Fibroblast of villous mesenchyme (primary cell): ENCODE data around the gene IRF9. TPM values are rescaled to one million over a fixed set of nuclear protein-coding genes. Genes with fewer than 3 reads are reported as not detected.

Experiments used
- DNase-seq: peaks from one replicate; pipeline ENCODE4 v3.0.0-alpha.2; 2010; ENCODE audit warnings: low read depth
- H3K4me3 ChIP-seq: 2 replicates; pipeline ENCODE4 v1.5.1; 2011; ENCODE audit warnings: low read depth, mild to moderate bottlenecking, low read length
- CTCF ChIP-seq: IDR thresholded peaks from 2 replicates; pipeline ENCODE4 v1.5.1; 2012; ENCODE audit warnings: low read depth, mild to moderate bottlenecking, low read length; ENCODE audit not compliant: insufficient read depth
- total RNA-seq: library from RNA; depleted of rRNA; stranded (reverse); fragments of >200 nt; gene quantifications from 2 replicates; pipeline ENCODE4 v1.2.3, GENCODE V29; 2012

IRF9 gene
- total RNA-seq, 1 donor = 96.7 TPM

- no peak for DNase-seq
- no peak for TF ChIP-seq CTCF
- H3K4me3 ChIP-seq = no peak overlapping the region
Observed at GRCh38 chr14:24165785-24166184, 4.7 kb downstream of the IRF9 start.

DNA sequence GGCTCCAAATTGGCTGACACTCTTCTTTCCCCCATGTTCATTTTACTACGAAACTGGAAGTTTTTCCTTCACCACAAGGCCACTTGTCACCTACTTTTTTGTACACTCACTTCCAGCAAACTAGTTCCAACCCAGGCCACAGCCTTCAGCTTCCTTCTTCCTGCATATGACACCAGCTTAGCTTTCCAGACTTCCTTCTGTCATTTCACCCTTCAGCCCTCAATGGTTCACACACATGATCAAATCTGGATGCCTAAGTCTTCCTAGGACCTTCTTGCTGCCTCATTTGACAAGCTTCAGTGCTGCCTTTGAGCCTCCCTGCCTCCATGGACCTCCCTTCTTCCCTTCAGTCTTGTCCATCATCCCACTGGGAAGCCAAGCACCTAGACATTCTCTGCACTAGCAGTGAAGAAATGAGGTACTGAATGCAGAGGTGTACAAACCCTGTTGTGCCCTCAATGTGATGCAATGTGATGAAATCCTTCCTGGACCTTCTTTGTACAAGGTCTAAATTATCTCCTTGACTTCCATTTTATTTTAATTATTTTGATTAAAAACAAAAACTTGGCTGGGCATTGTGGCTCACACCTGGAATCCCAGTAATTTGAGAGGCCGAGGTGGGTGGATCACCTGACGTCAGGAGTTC, 6.5 kb downstream of the IRF9 start:
- TF ChIP-seq CTCF = no peak
- H3K4me3 ChIP-seq = no peak overlapping the region
- DNase-seq = no peak

DNA sequence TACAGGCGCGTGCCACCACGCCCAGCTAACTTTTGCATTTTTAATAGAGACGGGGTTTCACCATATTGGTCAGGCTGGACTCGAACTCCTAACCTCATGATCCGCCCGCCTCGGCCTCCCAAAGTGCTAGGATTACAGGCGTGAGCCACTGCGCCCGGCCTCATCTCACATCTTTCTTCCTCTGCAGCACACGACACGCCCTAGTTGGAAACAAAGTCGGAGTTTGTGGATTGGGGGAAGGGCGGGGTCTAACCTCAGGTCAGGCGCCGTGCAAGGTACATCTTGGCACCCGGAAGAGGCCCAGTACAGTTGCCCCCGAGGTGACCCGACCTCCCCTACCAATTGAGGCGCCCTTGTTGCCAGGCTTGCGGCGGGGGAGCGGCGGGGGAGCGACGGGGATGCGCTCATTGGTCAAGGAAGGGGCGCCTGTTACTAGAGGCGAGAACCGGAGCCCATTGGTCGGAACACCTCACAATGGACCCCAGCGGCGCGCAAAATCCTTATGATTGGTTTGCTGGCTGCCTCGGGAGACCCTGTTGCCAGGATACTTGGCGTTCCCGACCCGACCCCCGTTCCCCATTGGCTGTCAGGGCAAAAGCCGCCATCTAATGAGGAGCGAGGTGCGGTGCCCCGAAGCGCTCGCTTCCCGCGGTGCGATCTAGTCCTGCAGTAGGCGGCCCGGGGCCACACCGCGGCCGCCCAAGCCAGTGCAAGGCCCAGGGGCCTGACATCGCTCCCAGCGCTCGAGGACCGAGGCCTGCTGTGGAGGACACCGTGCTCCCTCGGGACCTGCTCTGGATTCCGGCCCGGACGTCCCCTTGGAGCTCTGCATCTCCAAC, 10.6 kb downstream of the IRF9 start, which contains the start of gene REC8:
TSS of gene REC8 (plus strand) at position 659 of the 839 bp plus-strand sequence. CDS start 473 bp downstream, outside the sequence.
- DNase-seq = peak; percentile 53
- TF ChIP-seq CTCF = no peak
- H3K4me3 ChIP-seq = no peak within 1 kb of the TSS

DNA sequence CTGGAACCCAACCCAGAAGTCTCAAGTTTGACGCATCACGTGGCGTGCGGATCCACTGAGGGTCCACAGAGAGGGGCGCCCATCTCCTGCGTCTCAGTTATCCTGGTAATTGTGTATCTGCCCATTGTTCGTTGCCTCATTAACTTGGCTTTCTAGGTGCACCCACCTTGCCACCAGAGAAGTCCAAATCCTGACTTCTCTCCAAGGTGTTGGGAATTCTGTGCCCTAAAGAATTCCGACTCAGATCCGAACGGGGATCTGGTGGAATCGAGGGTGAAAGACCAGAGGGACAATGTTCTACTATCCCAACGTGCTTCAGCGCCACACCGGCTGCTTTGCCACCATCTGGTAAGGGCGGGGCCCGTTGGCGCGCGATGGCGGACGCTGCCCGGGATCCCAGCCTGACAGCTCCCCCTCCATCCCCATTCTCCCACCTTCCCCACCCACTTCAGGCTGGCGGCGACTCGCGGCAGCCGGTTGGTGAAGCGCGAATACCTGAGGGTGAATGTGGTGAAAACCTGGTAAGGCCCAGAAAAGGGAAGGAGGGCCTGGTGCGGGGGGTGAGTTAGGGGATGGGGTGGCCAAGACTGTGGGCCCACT, 11.3 kb downstream of the IRF9 start:
- no peak for DNase-seq
- H3K4me3 ChIP-seq = no peak overlapping the region
- no peak for TF ChIP-seq CTCF

DNA sequence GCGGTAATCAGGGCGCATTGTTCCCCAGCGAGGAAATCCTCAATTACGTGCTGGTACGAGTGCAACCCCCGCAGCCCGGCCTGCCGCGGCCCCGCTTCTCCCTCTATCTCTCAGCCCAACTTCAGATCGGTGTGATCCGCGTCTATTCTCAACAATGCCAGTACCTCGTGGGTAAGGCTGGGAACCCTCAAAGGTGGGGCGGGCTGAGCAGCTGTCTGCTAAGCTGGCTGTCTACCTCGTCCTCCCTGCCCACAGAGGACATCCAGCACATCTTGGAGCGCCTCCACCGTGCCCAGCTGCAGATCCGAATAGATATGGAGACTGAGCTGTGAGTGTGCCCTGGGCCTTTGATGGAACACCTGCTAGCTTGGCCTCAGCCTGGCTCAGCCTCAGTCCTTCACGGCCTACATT, 11.8 kb downstream of the IRF9 start:
- TF ChIP-seq CTCF = no peak
- DNase-seq = no peak
- no peak overlapping the region for H3K4me3 ChIP-seq

DNA sequence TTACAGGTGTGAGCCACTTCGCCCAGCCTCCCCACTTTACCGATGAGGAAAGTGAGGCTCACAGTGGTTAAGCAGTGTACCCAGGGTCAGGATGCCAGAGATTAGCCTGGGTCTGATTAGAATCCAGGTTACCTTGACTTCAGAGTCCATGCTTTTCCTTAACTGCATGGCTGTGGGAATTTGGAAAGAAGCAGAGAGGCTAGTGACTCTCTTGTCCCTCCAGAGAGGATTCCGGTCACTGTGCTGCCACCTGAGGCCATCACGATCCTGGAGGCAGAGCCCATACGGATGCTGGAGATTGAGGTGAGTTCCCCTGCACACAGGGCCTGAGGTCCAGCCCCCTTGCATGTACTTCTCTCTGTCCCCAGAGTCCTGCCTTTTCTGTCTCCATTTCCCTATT, 15.5 kb downstream of the IRF9 start:
- TF ChIP-seq CTCF = no peak
- no peak overlapping the region for H3K4me3 ChIP-seq
- DNase-seq = no peak
